Mammary epithelial cell (primary cell): ENCODE results near the gene ALG2.
"Not testable (repeated sequence)": the region's sequence is repeated elsewhere in the genome, so short reads cannot be mapped to it uniquely, and the experiment has no call there.

Source experiments
- EZH2 ChIP-seq: IDR thresholded peaks from 2 replicates; pipeline ENCODE4 v1.6.1; 2012; ENCODE audit warnings: low read length, inconsistent platforms, borderline replicate concordance
- TF ChIP-seq, protein P1 (sequence below), 2 donors: IDR thresholded peaks in 1 of 2; conservative IDR thresholded peaks in 1 of 2; 2 replicates each; pipeline ENCODE4 v1.5.1; 2011 to 2012; ENCODE audit warnings: inconsistent platforms in 2 of 2, low read length in 2 of 2, mild to moderate bottlenecking in 2 of 2, control low read depth in 1 of 2, low read depth in 1 of 2; ENCODE audit not compliant: insufficient read depth in 1 of 2; ENCODE audit errors: extremely low read depth in 1 of 2

DNA sequence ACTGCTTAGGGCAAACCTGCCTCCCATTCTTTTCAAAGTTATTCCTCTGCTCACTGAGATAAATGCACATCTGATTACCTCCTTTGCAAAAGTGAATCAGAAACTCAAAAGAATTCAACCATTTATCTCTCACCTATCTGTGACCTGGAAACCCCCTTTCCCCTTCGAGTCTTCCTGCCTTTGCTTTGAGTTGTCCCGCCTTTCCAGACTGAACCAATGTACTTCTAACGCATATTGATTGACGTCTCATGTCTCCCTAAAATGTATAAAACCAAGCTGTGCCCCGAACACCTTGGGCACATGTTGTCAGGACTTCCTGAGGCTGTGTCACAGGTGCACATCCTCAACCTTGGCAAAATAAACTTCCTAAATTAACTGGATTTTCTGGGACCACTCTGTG is 25.3 kb downstream of the ALG2 start:
- TF ChIP-seq, protein P1, sequence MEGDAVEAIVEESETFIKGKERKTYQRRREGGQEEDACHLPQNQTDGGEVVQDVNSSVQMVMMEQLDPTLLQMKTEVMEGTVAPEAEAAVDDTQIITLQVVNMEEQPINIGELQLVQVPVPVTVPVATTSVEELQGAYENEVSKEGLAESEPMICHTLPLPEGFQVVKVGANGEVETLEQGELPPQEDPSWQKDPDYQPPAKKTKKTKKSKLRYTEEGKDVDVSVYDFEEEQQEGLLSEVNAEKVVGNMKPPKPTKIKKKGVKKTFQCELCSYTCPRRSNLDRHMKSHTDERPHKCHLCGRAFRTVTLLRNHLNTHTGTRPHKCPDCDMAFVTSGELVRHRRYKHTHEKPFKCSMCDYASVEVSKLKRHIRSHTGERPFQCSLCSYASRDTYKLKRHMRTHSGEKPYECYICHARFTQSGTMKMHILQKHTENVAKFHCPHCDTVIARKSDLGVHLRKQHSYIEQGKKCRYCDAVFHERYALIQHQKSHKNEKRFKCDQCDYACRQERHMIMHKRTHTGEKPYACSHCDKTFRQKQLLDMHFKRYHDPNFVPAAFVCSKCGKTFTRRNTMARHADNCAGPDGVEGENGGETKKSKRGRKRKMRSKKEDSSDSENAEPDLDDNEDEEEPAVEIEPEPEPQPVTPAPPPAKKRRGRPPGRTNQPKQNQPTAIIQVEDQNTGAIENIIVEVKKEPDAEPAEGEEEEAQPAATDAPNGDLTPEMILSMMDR (conservative IDR thresholded peaks at IDR 0.05 in 1 of 2, IDR thresholded peaks at IDR 0.05 in 1 of 2; ENCODE audit: extremely low read depth in 1 of 2, insufficient read depth in 1 of 2, low read depth in 1 of 2, low read length in 2 of 2): not testable (repeated sequence)
- not testable (repeated sequence) for TF ChIP-seq EZH2
